ENCODE data around the gene TBC1D22A.

- TF ChIP-seq POLR2A (IDR thresholded peaks at IDR 0.05; ENCODE audit: low read depth, low read length) (no peak), CTCF (IDR thresholded peaks at IDR 0.05; ENCODE audit: extremely low read depth in 1 of 2, insufficient read depth in 1 of 2, low read depth in 1 of 2, low read length in 2 of 2) (no peak), POLR2AphosphoS5 (IDR thresholded peaks at IDR 0.05; ENCODE audit: insufficient read depth, low read depth, low read length) (no peak), EZH2 (IDR thresholded peaks at IDR 0.05; ENCODE audit: borderline replicate concordance, low read depth, low read length, severe bottlenecking) (no peak), MYC (IDR thresholded peaks at IDR 0.05; ENCODE audit: low read depth, low read length) (no peak), MAX (IDR thresholded peaks at IDR 0.05; ENCODE audit: insufficient read depth, insufficient read length) (no peak)
These were observed 62.0 kb downstream of the TBC1D22A start for GRCh38 chr22:46824344-46824909.
